GM21529 (cell line): ENCODE data around the gene ZNF451.

ENCODE experiments used
- ATAC-seq: cut with Tn5 transposase; IDR thresholded peaks from one replicate; pipeline ENCODE4 v1.9.1; 2021; ENCODE audit not compliant: unreplicated experiment

ZNF451 gene

DNA sequence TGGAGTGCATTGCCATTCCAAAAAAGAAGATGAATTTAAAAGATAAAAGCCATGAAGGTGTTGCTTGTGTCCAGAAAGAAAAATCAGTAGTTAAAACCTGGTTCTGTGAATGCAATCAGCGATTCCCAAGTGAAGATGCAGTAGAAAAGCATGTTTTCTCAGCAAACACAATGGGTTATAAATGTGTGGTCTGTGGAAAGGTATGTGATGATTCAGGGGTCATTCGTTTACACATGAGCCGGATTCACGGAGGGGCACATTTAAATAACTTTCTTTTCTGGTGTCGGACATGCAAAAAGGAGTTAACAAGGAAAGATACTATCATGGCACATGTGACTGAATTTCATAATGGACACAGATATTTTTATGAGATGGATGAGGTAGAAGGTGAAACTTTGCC lies 57.4 kb downstream of the ZNF451 start:
- no peak for ATAC-seq

DNA sequence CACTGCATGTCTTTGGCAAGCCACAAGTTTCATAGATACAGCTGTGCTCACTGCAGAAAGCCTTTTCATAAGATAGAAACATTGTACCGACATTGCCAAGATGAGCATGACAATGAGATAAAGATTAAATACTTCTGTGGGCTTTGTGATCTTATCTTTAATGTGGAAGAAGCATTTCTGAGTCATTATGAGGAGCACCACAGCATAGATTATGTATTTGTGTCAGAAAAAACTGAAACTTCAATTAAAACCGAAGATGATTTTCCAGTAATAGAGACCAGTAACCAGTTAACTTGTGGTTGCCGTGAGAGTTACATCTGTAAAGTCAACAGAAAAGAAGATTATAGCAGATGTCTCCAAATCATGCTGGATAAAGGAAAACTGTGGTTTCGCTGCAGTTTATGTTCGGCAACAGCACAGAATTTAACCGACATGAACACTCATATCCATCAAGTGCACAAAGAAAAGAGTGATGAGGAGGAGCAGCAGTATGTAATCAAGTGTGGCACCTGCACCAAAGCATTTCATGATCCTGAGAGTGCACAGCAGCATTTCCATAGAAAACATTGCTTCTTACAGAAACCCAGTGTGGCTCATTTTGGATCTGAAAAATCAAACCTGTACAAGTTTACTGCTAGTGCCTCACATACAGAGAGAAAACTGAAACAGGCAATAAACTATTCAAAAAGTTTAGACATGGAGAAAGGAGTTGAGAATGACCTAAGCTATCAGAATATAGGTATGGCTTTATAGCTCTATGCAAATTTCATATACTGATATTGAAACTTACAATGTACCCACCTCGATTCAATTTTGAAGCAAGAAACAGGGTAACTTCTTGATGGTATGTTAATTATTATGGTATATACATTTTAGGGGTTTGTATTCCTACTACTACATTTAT lies 58.2 kb downstream of the ZNF451 start:
- ATAC-seq: no peak

DNA sequence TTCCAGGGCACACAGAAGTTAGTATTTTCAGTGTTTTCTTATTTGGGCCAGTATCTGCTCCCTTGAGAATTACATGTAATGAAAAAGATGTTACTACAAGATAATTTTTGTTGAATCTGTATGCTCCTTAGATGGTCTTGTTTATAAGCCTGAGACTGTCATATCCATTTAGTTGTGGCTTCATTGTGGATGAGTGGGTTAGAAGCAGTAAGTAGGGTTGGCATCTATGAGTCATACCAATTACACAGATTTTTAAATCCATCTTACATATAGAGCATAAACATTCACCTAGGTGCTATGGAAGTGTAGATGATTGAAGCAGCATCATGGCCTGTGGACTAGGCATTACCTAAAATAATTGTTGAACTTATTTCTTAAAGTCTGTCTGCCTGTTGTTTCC lies 68.7 kb downstream of the ZNF451 start:
- ATAC-seq: no peak

DNA sequence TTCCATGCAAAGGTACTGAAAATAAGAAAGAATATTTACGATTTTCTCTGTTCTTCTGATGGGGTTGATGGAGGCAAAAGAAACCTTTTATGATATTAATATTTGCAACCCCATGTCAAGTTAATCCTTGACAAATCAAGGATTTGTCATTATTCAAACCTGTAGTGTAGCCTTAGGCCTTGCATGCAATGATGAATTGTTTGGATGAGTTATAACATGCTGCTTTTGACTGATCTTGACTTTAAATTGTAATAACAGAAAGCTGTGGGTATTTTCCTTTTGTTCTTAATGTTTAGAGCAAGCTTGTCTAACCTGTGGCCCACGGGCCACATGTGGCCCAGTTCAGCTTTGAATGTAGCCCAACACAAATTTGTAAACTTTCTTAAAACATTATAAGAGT lies 69.1 kb downstream of the ZNF451 start:
- no peak for ATAC-seq

DNA sequence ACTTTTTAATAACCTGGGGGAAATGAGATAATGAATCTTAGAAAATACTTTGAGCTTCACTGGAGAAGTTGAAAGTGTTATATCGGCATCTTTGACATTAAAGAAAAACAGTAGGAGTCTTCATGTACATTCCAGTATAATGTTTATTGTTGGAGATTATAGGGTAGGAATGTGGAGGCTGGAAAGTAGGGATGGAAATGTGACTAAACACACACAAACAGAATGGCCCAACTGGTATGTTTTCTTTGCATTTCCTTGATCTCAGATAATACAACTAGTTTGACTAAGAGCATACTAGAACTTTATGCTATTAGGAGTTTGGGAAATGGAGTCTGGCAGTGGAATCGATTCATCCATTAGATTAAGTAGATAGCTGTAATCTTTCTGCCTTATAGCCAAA lies 72.0 kb downstream of the ZNF451 start:
- no peak for ATAC-seq

DNA sequence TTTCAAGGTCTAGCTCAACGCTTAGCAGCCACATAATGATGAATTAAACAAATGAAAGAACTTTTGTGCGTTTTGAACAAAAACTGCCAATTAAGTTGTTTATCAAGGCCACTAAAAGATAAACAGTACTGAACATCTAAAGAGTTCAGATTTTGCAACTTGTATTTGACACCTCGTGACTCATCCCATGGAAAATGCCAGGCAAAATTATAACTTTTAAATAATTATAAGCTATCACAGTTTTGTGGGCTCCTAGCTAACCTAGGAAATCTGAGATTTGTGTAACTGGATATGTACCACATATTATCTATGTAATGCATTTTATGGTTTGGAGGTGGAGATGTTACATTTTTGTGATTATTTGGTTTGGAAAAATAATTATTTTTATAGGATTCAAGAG lies 72.5 kb downstream of the ZNF451 start:
- no peak for ATAC-seq

DNA sequence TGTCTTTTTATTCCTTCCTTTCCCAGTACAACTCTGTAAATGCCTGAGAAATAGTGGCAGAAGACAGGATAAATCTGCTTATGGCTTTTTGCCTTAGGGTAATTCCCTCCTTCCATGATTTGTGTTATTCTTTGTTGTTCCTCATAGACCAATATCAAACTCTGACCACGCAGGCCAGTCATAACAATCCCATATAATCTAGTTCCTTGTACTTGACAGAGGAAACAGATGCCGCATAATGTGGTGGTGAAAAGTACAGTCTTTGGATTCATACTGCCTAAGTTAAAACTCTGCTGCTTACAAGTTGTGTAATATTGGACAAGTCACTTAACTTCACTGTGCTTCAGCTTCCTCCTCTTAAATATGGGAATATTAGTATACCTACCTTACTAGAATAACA lies 74.0 kb downstream of the ZNF451 start:
- ATAC-seq: no peak

DNA sequence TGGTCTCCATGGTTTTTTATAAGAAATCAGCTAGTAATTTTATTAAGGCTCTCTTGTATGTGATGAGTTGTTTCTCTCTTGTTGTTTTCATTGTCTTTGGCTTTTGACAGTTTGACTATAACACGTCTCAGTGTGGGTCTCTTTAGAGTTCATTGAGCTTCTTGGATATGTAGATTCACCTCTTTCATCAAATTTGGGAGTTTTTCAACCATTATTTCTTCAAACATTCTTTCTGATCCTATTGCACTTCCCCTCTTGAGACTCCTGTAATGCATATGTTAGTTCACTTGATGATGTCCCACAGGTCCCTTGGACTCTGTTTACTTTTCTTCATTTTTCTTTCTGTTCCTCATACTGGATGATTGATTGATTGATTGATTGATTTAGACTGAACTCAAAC lies 75.1 kb downstream of the ZNF451 start:
- no peak for ATAC-seq

DNA sequence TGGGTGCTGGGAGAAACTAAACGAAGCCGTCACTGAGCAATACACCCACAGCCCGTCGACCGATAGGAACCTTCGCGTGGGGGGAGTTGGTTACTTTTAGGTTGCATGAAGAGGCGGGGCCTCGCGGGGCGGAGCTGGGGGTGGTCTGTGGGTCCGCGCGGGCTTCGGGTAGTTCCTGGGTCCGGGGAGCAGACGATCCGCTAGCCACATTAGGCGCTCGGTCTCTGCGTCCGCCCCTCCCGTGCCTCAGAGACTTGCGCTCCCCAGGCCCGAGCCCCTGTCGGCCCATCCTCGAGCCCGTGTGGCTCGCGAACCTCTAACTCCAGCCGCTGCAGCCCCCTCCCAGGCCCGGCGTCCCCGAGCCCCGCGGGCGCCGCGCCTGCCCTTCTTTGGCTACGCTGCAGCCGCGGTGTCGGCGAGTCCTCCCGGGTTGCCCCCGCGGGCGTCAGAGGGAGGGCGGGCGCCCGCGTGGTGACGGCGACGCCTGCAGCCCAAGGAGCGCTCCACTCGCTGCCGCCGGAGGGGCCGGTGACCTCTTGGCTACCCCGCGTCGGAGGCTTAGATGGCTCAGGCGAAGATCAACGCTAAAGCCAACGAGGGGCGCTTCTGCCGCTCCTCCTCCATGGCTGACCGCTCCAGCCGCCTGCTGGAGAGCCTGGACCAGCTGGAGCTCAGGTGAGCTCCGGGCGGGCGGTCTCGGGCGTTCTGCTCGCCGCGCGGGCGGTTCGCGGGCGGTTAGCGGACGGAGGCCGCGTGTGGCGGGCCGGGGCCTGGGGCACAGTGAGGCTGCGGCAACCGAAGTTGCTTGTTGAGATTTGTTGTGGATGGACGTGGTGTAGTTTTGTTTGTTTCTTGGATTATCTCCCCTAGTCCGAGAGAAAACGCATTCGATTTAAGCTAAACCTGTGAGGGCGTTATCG lies 82.4 kb downstream of the ZNF451 start, which contains the start of gene BAG2:
Gene BAG2 (plus strand): TSS at position 191 of the 920 bp plus-strand sequence. CDS start 372 bp downstream, at position 563.
- peak; percentile 86 for ATAC-seq

DNA sequence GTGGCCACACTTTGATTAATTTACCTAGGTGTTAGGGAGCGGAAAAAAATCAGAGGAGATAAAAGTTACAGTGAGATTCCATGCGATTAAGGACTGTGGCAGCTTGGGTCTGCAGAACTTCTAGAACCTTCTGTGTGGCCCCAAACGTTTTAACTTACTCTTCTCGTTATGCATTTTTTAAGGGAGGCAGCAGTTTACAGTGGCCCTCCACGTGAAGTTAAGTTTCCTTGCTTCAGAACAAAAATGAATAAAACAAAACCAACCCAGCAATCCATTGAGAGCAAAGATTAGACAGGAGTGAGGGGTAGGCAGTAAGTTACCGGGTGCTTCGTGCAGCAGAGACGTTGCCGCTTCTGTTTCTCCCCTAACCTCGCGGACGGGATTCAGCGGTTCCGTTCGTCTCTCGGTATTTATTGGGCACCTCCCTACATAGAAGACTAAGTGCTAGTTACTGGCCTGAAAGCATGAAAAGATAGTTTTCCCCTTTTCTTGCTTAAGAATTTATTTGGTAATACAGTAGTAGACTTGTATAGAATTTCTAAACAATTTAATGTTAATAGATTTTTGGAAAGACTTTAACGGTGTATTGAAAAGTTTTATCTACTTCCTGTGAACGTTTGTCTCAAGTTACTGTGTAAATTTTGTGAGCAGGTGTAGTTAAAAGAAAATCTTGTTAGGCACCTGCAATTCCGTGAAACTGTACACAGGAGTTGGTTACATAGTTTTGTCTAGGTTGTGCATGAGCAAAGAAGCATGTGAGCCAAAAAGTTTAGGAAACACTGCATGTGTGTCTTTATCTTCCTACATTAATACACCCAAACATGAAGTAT lies 83.3 kb downstream of the ZNF451 start:
- no peak for ATAC-seq

DNA sequence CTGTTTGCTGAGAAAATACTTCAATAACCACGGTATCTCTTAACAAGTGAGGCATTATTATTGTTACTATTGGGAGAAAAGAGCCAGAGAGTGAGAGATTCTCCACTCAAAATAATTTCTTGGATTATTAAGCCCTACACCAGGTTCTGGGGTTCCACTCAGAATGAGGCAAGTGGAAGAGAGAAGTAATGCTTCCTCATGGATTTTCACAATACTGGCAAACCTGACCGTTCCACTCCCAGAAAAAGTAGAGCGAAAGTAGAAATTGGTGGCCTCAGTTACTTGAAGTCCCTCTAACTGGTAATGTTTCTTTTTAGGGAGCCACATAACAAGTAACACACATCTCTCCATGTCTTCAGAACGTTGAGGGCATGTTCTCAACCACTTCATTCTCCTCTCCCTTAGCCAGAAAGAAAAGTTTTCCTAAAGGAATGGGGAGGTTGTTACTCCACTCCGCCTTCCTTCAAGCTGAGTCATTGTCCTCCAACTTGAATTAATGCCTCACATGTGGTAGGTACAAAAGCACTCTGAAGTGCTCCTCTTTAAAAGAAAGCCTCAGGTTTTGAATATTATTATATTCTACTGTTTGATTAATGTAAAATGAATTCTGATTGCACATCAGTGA lies 84.0 kb downstream of the ZNF451 start:
- ATAC-seq: no peak

DNA sequence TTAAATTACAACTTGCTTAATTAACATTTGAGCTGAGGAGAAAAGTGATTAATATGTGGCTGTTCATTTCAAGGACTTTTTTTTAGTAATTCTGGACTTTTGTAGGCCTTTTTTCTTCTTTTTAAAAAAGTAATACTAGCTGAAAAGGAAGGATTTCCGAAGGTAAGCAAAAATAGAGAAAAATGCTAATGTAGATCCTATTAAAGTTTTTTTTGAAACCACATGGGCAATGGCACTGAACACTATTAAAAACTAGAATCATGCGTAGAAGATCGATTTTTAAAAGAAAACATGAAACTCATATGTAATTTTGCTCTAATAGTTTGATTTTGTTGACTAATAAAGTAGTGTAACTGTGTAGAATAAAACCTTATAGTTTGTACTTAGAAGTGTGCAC lies 84.5 kb downstream of the ZNF451 start:
- no peak for ATAC-seq

DNA sequence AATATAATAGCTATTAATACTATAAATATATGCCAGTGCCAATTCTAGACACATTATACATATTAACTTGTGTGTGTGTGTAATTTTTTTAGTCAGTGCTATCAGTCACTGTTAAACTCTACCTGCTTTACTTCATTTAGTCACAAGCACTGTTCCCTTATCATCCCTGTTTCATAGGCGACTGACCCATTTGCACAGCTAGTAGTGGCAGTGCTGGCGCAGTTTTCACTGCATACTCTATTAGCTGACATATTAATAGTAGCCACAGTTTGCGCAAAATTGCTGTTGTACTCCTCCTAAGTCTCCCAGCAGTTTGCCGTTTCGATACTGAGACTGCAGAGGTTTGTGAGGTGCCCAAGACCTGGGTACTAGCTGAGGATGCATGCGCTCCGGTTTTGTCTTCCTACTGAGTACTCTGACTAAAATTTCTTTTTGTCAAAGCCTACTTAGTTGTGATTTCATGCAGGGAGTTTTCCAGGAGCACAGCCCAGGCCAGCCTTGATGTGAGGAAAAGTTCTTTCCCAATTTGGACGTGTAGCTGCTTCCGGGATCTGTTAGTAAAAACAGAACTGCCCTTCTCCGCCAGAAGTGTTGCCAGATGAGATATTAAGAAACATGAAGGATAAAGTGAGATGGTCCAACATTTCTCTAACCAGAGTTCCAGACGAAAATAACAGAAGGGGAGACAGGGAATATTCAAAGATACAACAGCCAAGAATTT lies 87.7 kb downstream of the ZNF451 start:
- ATAC-seq: no peak

DNA sequence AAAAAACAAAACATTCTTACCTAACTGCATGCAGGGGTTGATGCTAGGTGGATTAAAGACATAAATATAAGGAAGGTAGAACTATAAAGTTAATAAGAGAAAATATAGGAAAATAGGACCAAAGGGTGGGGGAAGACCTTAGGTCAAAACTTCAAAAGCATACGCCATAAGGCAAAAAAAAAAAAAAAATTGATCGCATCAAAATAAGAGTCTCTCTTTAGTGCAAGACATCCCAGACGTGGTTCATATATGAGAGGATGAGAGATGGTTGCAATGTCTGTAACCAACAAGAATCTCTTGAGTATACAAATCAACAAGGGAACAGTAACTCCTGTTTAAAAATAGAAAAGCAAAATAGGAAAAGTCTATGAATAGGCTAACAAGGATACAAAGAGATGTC lies 90.6 kb downstream of the ZNF451 start:
- no peak for ATAC-seq

DNA sequence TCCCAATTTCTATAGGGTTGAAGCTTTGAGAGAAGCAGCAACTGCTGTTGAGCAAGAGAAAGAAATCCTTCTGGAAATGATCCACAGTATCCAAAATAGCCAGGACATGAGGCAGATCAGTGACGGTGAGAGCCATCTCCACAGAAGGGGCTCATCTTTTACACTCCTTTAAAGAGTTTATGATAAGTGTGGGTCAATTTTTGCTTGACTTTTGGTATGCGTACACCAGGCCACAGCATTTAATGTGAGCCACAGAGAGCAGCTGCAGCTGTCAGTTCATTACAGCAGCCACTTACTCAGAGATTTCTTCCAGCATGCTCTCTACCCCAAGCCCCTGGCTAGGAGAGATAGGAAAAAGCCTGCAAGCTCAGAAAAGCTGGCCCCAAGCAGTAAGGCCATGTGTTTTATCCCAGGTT lies 92.0 kb downstream of the ZNF451 start:
- no peak for ATAC-seq

DNA sequence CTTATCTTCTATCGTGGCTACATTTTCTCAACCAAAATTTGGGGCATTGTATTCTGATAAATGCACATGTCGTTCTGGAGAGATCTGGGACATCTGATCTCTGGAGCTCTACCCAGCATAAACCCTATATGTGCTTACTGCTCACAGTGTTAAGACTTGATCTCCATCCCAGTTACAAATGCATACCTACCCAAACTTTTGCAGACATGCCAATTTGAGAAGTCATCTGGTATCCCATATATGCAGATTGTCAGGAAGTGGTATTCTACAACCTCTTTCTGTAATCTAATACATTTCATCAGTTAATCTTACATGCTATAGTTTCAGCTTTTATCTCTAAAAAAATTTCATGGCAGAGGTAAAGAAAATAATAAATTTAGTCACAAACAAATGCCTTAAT lies 93.3 kb downstream of the ZNF451 start:
- no peak for ATAC-seq

DNA sequence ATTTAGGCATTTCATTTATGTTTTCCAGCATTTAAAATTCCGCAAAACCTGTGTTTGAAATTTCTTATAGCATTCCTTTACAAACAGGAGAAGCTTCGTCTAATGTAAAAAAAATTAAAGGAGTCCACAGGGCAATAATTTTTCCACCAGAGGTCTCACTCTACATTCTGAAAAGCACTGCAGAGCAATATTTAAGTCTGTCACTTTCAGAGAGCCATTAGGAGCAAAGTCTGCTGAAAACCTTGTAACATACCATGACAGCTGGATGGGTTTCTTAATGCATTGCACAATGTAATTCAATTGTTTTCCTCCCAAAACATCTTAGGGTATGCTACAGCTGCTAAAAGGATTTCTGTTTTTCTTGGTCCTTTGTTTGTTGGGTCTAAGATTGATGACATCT lies 100.2 kb downstream of the ZNF451 start:
- ATAC-seq: no peak

DNA sequence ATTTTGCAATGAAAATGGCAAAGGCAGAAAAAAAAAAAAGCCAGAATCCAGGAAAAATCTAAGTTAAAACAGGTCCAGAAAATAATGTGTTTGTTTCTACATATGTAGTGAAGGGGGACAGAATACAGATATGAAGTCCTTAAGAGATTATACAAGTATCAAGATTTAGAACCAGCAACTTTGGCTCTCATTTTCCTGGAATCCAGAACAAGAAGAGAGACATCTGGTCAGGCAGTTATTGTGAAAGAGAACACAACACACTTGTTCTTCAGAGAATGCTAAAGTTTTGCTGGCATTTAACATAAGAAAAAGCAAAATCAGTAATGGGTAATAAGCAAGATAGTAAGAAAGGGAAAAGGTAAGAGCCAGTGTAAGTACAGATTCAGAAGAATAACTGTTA lies 103.2 kb downstream of the ZNF451 start:
- ATAC-seq: no peak

DNA sequence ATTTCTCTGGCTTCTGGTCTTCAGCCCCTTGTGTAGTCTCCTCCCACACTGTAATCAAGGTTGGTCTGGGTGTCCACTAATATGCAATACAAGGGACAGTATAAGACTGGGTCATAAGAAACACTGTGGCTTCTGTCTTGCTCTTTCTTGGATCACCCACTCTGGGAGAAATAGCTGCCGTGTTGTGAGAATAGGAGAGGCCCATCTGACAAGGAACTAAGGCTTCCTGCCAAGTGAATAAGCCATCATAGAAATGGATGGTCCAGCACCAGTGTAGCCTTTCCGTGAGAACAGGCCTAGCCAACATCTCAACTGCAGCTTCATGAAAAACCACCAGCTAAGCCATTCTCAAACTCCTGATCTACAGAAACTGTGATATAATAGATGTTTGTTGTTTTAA lies 105.5 kb downstream of the ZNF451 start:
- ATAC-seq: no peak
